HG03108 (cell line): ENCODE data around the gene RUNX1.
A peak's percentile ranks its signal among the peaks of the same experiment; 100 is the strongest.

ENCODE experiments used
- ATAC-seq: cut with Tn5 transposase; IDR thresholded peaks from one replicate; pipeline ENCODE4 v1.9.1; 2021; ENCODE audit warnings: moderate library complexity; ENCODE audit not compliant: unreplicated experiment

The RUNX1 gene

GRCh38 chr21:35062016-35062415 lies 12.9 kb upstream of the RUNX1 start:
- ATAC-seq = no peak

- no peak for ATAC-seq
Measured at GRCh38 chr21:35059742-35060141, 10.6 kb upstream of the RUNX1 start.

GRCh38 chr21:35058058-35058457 lies 9.0 kb upstream of the RUNX1 start:
- ATAC-seq = no peak

GRCh38 chr21:35057428-35057827 lies 8.3 kb upstream of the RUNX1 start:
- ATAC-seq = peak; percentile 64

- ATAC-seq = no peak
Measured at GRCh38 chr21:35053356-35054096, 4.4 kb upstream of the RUNX1 start.

- no peak for ATAC-seq
Measured at GRCh38 chr21:35052801-35053200, 3.7 kb upstream of the RUNX1 start.

GRCh38 chr21:35051287-35051818 lies 2.3 kb upstream of the RUNX1 start:
- ATAC-seq = no peak

GRCh38 chr21:35050348-35051286 lies 1.5 kb upstream of the RUNX1 start:
- no peak for ATAC-seq

GRCh38 chr21:35048183-35048601 lies 910 bp downstream of the RUNX1 start:
- no peak for ATAC-seq

GRCh38 chr21:35046880-35047229 lies 2.2 kb downstream of the RUNX1 start:
- no peak for ATAC-seq

- no peak for ATAC-seq
Measured at GRCh38 chr21:35046263-35046624, 2.9 kb downstream of the RUNX1 start.

- no peak for ATAC-seq
Measured at GRCh38 chr21:35045542-35046262, 3.4 kb downstream of the RUNX1 start.

GRCh38 chr21:35044770-35045541 lies 4.1 kb downstream of the RUNX1 start:
- no peak for ATAC-seq

- ATAC-seq = no peak
Measured at GRCh38 chr21:35044128-35044527, 5.0 kb downstream of the RUNX1 start.

GRCh38 chr21:35043549-35043948 lies 5.6 kb downstream of the RUNX1 start:
- ATAC-seq = no peak

- no peak for ATAC-seq
Measured at GRCh38 chr21:35042836-35043235, 6.3 kb downstream of the RUNX1 start.

GRCh38 chr21:35041881-35042280 lies 7.2 kb downstream of the RUNX1 start:
- no peak for ATAC-seq

GRCh38 chr21:35041122-35041521 lies 8.0 kb downstream of the RUNX1 start:
- ATAC-seq = no peak

GRCh38 chr21:35039595-35040289 lies 9.4 kb downstream of the RUNX1 start:
- no peak for ATAC-seq

- ATAC-seq = no peak
Measured at GRCh38 chr21:35038772-35039319, 10.3 kb downstream of the RUNX1 start.
